Amniotic stem cell (primary cell): ENCODE data around the gene TRABD.

ENCODE experiments used
- DNase-seq: peaks from one replicate; lab custom pipeline; 2025; lab: John Stamatoyannopoulos, UW

TRABD gene

GRCh38 chr22:50217543-50218152 lies 31.9 kb downstream of the TRABD start:
- no peak for DNase-seq

- DNase-seq = no peak
Observed at GRCh38 chr22:50218153-50218995, 32.7 kb downstream of the TRABD start.

DNA sequence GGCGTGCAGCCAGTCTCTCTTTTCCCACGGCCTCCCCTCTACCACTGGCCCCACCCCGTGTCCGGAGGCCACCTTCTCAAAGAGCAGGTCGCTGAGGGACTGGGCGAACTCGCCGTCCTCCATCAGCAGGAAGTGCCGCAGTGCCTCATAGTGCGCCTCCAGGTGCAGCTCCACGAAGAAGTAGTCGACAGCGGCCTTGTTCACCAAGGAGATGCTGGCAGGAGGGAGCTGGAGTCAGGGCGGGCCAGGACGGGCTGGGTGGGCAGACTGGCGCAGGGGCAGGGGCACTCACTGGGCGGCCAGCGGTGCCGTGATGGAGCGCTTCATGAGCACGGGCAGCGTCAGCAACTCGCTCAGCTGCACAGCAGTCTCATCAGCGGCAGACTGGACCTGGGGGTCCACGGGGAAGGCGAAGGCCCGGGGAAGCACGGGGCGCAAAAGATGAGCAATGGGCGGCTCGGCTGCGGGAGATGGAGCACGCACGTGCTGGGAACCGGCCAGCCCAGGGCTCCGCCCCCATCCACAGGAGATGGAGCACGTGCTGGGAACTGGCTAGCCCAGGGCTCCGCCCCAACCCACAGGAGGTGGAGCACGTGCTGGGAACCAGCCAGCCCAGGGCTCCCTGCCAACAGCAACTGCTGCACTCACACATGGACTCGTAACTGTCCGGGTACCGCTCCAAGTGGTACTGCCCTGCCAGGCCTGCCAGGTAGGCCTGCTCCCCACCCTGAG lies 33.4 kb downstream of the TRABD start:
- DNase-seq = no peak

DNA sequence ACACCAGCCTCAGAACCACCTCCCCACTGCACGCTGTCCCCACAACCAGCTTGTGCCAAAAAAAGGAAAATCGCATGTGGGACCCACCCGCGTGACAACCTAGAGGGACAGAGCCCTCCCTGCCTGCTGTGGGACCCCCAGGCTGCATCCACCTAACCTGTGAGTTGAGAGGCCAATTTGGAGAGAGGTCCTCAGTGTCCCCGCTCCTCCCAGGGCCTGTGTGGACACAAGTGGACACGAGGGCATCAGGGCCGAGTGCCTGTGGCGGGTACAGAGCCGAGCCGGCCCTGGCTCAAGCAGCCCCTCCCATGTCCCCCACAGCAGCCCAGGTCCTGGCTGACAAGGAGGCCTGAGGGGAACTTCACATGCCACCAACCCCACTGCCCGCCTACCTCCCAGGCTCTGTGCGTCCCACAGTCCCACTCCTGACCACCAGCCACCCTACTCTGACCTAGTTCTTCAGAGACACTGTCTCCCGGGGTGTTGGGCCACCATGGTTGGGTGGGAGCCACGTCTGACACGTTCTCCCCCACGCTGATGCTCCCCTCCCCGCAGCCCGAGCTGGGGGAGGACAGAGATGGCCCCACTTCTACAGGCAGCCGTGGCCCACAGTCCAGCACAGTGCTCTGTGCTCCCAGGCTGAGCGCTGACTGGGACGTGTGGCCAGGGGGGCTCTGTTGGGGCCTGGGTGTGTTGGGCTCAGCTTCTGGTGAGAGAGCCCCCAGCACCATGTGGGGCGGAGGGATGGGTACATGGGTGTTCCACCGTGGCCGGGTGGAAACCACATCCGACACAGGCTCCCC lies 34.3 kb downstream of the TRABD start:
- DNase-seq = no peak

DNA sequence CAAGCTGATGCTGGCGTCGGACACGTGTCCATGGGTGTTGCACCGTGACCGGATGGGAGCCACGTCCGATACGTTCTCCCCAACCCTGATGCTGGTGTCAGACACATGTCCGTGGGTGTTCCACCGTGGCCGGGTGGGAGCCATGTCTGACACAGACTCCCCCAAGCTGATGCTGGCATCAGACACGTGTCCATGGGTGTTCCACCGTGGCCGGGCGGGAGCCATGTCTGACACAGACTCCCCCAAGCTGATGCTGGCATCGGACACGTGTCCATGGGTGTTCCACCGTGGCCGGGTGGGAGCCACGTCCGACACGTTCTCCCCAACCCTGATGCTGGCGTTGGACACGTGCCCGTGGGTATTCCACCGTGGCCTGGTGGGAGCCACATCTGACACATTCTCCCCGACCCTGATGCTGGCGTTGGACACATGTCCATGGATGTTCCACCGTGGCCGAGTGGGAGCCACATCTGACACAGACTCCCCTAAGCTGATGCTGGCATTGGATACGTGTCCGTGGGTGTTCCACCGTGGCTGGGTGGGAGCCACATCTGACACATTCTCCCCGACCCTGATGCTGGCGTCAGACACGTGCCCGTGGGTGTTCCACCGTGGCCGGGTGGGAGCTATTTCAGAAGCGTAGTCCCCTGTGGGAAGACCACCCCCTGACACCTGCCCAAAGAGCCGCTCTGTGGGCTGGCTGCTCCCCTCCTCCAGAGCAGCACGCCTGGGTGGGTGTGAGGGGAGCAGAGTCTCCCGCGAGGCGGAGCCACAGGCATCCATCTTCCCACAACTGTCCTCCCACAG lies 35.1 kb downstream of the TRABD start:
- no peak for DNase-seq

- no peak for DNase-seq
Observed at GRCh38 chr22:50221410-50222300, 35.9 kb downstream of the TRABD start.

- DNase-seq = no peak
Observed at GRCh38 chr22:50222508-50222907, 36.8 kb downstream of the TRABD start.

DNA sequence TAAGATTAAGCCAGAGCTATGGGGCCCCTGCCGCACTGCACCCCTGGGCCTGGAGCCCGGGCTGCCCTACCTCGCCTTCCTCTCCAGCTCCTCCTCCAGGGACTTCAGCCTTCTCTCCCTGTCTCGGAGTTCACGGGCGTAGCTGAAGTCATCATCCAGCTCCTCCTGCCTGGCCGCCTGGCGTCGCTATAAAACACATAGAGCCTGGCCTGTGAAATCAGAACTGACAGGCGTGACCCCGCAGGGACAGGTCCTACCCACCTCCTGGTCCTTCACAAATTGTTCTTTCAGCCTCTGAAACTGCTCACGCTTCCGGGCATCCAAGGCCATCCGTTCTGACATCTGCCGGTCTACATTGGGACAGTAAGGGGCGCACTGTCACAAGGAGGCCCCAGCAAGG lies 38.4 kb downstream of the TRABD start:
- no peak for DNase-seq

DNA sequence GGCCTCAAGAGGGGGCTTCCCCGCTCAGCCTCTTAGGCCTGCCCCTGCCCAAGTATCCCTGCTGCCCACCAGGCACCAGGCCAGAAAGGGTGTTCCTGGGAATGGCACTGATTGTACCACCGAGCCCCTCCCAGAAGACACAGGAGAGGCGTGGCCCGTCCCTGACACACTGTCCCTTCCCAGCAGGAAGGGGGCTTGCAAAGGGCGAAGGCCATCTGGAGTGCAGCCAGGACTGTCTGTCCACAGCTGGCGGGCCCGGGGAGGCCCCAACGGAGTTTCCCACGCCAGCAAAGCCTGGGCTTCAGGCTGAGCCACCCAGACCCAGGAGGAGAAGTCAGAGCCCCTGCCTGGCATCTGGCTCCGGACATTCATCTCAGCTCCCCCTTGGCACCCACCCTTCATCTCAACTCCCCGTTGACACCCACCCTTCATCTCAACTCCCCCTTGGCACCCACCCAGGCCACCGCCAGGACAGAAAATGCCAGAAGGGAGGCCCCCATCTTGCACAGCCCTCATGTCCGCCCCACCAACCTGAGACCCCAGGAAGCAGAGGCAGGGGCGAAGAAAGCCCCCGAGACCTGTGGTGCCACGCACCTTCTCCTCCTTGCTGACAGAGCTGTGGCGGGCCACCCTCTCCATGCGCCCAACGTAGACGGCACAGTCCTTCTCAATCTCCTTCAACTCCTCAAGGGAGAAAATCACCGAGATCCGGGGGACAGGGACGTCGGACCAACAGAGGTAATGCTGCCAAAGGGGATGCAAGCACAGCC lies 39.7 kb downstream of the TRABD start:
- DNase-seq = no peak

DNA sequence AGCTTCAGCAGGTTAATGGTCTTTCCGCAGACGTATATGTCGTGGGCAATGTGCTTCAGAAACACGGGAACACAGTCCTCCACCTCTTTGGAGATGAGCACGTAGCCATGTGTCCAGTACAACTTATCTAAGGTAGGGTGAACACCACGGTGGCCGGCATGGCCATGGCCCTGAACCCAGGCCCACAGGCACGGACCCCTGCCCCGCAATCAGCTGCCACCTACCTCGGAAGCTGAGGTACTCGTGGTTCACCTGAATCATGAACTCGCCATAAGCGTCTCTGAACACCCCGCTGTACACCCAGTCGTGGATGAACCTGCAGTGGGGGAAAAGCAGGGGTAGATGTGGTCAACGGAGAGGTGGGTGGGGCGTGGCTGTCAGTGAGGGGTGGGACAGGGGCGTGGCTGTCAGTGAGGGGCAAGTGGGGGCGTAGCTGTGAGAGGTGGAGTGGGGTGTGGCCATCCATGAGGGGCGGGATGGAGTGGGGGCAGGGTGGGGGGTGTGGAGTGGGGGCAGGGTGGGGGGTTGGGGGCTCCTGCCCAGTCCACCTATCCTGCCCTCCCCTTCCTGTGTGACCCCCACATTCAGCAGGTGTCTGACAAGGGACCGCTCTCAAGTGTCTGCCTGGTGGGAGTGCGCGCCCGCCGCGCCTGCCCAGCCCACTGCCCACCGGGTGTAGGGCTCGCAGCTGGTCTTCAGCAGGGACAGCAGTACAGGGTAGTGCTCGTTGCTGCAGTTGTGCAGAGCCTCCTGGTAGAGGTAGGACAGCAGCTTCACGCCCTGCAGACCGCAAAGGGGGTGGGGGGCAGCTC lies 40.6 kb downstream of the TRABD start:
- DNase-seq = no peak

DNA sequence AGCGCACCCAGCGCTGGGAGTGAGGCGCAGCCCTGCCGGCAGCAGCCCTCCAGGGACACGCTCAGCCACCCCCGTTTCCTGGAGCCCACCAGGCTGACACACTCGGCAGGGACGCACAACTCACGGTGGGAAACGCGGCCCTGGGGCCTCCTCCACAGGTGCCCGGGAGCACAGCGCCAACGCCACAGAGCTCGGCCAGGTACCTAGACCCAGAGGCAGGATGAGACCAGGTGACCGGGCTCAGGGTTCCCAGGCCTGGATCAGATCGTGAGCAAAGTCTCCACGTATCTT lies 41.1 kb downstream of the TRABD start:
- DNase-seq = no peak

DNA sequence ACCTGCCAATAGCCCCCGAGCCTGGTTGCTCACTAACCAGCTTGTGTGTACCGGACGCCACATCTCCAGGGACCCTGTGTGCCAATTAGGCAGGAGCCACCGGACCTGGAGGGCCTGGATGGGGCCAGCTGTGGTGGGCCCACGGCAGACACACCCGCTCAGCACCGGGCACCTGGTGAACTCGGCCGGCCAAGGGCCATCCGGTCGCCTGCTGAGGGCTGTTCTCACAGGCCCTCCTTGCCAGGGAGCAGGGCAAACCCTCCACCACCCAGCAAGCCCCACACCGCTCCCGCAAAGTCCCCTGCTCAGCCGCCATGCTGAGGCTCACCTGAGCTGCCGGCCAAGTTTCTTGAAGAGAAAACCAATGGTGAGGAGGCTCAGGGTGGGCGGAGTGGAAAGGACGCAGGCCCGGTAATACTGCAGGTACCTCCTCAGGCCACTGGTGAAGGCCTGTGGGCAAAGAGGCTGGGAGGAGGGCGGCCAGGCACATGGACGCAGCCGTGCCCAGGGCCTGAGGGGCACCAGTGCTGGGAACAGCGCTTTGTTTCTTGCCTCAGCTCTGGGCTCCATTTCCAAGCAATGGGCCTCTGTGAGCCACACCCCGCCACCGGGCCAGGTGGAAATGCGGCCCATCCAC lies 42.0 kb downstream of the TRABD start:
- no peak for DNase-seq

DNA sequence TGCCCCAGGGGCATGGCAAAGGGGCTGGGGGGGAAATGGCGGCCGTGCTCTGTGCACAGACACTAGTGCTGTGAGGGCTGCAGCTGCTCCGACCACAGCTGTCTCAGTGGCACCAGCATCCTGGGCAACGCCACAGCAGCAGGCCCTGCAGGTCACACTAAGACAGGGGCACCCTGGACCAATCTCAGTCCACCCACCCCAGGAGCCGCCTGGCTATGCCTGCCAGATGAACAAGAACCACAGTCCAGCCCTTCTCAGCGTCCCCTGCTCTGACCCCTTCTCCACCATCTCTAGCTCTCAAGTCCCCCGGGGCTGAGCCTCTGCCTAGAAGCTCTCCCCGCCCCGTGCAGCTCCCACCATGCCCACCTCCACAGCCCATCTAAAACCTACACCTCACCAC lies 42.7 kb downstream of the TRABD start:
- no peak for DNase-seq

DNA sequence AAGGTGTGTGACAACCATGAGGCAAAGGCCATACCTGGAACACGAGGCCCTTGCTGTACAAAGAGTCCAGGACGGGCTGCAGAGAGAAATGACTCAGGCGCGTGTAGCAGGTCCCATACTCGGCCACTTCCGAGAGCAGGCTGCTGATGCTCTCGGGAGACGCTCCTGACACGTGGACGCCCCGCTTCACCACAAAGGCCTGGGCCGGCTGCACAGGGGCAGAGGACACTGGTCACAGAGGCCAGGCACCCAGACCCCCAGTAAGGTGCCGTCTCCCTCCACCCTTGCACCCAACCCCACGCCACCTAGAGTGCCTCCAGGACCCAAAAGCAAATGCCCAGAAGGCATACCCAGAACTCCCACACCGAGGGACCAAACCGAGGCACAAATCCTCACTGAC lies 43.7 kb downstream of the TRABD start:
- no peak for DNase-seq

GRCh38 chr22:50232481-50233151 lies 46.9 kb downstream of the TRABD start:
- DNase-seq = no peak

DNA sequence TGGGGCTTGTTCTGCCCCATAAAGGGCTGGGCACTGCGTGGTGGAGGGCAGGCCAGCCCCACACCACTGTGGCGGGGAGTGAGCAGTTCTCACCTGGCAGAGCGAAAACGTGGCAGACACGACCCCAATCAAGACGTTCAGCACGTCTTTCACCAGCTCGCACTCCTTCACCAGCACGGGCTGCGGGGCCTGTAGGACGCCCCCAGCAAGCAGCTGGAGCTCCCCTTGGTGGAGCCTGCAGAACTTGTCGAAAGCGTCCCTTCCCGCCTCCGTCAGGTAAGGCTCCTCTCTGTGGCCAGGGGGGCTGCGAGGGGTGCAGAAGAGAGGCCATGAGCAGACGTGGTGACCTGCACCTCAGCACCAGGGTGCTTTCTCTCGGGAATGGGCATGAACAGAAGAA lies 47.5 kb downstream of the TRABD start:
- no peak for DNase-seq

DNA sequence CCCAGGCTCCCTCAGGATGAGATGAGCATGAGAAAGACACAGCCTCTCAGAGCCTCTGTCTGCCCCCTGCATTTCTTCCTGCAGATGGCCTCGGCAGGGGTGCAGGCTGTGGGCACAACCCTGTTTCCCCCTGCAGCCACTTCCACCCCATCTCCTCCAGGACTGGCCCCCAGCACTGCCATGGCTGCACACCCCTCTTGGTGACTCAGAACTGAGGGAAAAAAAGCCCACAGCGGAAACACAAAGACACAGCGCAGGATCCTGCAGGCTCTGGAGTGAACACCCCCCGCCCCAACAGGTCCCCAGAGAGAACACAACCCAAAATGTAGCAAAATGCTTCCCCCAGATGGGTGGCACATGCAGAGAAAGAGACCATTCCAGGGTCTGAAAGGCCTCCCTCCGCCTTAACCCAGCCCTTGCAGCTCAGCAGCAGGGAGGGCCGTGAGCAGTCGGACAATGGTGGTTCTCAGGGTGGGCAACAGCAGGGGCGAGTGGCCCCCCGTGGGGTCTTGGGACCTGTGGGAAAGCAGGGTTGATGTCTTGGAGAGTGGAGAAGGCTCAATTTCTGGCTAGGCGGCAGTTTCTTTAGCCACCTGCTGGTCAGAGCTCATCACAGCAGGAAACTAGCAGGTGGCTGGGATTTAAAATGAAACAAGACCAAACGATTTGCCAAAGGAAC lies 51.2 kb downstream of the TRABD start:
- no peak for DNase-seq
